Measurements from ENCODE around the gene ACOT7.
"Not testable (repeated sequence)": the region's sequence is repeated elsewhere in the genome, so short reads cannot be mapped to it uniquely, and the experiment has no call there.

The ACOT7 gene

DNA sequence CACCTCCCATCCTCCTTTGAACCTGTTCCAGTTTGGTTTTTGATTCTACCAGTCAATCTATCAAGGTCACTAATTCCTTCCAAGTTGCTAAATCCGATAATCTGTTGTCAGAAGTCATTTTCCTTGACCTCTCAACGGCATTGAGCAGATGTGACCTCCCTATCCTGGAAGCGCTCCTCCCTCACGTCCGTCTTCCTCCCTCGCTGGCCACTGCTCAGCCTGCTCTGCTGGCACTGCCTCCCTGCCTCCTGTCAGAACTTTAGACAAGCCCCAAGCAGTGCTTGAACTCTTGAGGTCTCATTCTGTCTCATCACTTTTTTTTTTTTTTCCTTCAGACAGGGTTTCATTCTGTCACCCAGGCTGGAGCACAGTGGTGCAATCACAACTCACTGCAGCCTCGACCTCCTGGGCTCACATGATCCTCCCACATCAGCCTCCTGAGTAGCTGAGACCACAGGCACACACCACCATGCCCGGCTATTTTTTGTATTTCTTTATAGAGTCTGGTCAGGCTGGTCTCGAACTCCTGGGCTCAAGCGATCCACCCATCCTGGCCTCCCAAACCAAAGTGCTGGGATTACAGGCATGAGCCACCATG lies 4.4 kb upstream of the ACOT7 start:
- Histone ChIP-seq H3K4me3 (ENCODE audit: low read depth in 1 of 2, low read length in 2 of 2) (no peak overlapping the region), H3K27me3 (ENCODE audit: control insufficient read depth in 1 of 2, insufficient read depth in 2 of 2, low read length in 2 of 2) (no peaks in the 10 kb centered on the region), H3K4me1 (ENCODE audit: control insufficient read depth in 1 of 2, insufficient read depth in 2 of 2, low read length in 2 of 2) (peaks cover 5% of the 10 kb centered on the region in 2 donors), H3K27ac (ENCODE audit: low read depth, low read length) (no peak overlapping the region), H3K9me3 (ENCODE audit: control insufficient read depth in 1 of 2, low read length in 2 of 2) (no peaks in the 10 kb centered on the region), H3K36me3 (ENCODE audit: control insufficient read depth in 1 of 2, insufficient read depth in 2 of 2, low read length in 2 of 2) (no peaks in the 10 kb centered on the region), H3K9ac (ENCODE audit: low read depth in 1 of 2, low read length in 2 of 2) (no peak overlapping the region)

DNA sequence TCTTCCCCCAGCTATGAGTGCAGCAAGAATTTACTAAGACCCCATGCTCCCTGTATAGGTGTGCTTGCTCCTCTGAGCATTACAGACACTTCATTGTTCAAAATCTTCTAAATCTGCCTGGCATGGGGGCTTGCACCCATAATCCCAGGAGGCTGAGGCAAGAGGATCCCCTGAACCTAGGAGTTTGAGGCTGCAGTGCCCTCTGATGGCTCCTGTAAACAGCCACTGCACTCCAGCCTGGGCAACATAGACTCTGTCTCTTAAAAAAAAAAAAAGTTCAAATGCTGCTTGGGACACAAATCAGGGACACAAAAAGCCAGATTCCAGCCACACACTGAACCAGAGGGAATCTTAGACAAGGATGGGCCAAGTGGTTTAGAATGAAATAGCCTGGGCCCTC lies 3.4 kb upstream of the ACOT7 start:
- Histone ChIP-seq H3K36me3 (ENCODE audit: control insufficient read depth in 1 of 2, insufficient read depth in 2 of 2, low read length in 2 of 2) (no peaks in the 10 kb centered on the region), H3K4me1 (ENCODE audit: control insufficient read depth in 1 of 2, insufficient read depth in 2 of 2, low read length in 2 of 2) (peaks cover 11 to 12% of the 10 kb centered on the region in 2 donors), H3K9me3 (ENCODE audit: control insufficient read depth in 1 of 2, low read length in 2 of 2) (no peaks in the 10 kb centered on the region), H3K4me3 (ENCODE audit: low read depth in 1 of 2, low read length in 2 of 2) (no peak overlapping the region), H3K9ac (ENCODE audit: low read depth in 1 of 2, low read length in 2 of 2) (no peak overlapping the region), H3K27ac (ENCODE audit: low read depth, low read length) (no peak overlapping the region), H3K27me3 (ENCODE audit: control insufficient read depth in 1 of 2, insufficient read depth in 2 of 2, low read length in 2 of 2) (no peaks in the 10 kb centered on the region)

DNA sequence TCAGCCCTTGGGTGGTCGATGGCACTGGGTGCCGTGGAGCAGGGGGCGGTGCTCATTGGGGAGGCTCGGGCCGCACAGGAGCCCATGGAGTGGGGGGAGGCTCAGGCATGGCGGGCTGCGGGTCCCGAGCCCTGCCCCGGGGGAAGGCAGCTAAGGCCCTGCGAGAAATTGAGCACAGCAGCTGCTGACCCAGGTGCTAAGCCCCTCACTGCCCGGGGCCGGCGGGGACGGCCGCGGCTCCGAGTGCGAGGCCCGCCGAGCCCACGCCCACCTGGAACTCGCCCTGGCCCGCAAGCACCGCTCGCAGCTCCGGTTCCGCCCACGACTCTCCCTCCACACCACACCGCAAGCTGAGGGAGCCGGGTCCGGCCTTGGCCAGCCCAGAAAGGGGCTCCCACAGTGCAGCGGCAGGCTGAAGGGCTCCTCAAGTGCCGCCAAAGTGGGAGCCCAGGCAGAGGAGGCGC lies 2.2 kb upstream of the ACOT7 start:
- H3K4me3 ChIP-seq (ENCODE audit: low read depth in 1 of 2, low read length in 2 of 2); H3K27ac ChIP-seq (ENCODE audit: low read depth, low read length); H3K9ac ChIP-seq (ENCODE audit: low read depth in 1 of 2, low read length in 2 of 2); H3K36me3 ChIP-seq (ENCODE audit: control insufficient read depth in 1 of 2, insufficient read depth in 2 of 2, low read length in 2 of 2); H3K27me3 ChIP-seq (ENCODE audit: control insufficient read depth in 1 of 2, insufficient read depth in 2 of 2, low read length in 2 of 2); H3K9me3 ChIP-seq (ENCODE audit: control insufficient read depth in 1 of 2, low read length in 2 of 2): not testable (repeated sequence)
- peaks cover 14 to 18% of the 10 kb centered on the region in 2 donors for H3K4me1 ChIP-seq (ENCODE audit: control insufficient read depth in 1 of 2, insufficient read depth in 2 of 2, low read length in 2 of 2)

DNA sequence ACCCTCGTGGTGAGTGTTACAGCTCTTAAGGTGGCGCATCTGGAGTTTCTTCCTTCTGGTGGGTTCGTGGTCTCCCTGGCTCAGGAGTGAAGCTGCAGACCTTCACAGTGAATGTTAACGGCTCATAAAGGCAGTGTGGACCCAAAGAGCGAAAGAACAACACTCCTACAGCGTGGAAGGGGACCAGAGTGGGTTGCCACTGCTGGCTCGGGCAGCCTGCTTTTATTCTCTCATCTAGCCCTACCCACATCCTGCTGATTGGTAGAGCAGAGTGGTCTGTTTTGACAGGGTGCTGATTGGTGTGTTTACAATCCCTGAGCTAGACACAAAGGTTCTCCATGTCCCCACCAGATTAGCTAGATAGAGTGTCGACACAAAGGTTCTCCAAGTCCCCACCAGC lies 1.6 kb upstream of the ACOT7 start:
- not testable (repeated sequence) for H3K27ac ChIP-seq (ENCODE audit: low read depth, low read length)

DNA sequence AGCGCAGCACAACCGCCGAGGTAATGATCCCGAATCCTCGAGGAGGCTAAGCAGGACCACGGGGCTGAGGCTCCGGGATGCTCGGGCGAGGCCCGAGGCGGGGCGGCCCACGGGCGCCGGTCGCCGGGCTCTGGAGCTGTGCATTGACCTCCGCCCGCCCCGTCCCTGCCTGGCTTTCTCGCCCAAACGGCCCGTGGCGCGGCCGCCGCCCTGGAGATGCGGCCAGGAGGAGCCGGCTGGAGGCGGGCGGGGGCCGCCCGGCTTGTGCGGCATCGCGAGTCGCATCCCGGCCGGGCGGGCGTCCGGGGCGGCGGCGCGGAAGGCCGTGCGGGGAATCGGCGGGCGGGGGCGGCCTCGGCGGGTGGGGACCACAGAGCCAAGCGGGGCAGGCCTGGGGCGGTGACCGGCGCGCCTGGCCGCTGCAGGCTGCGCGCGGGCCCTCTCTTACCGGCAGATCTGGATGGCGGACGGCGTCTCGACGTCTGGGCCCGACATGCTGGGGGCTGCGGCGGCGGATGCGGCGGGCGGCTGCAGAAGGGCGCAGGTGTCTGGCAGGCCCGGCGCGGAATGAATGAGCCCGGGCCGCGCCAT lies 663 bp downstream of the ACOT7 start:
- H3K27me3 ChIP-seq (ENCODE audit: control insufficient read depth in 1 of 2, insufficient read depth in 2 of 2, low read length in 2 of 2): no peaks in the 10 kb centered on the region
- H3K9ac ChIP-seq (ENCODE audit: low read depth in 1 of 2, low read length in 2 of 2): peak overlapping the region; percentile 49 to 60
- H3K27ac ChIP-seq (ENCODE audit: low read depth, low read length): peak overlapping the region; percentile 100
- peak overlapping the region; percentile 57 to 67 for H3K4me3 ChIP-seq (ENCODE audit: low read depth in 1 of 2, low read length in 2 of 2)
- no peaks in the 10 kb centered on the region for H3K36me3 ChIP-seq (ENCODE audit: control insufficient read depth in 1 of 2, insufficient read depth in 2 of 2, low read length in 2 of 2)
- H3K9me3 ChIP-seq (ENCODE audit: control insufficient read depth in 1 of 2, low read length in 2 of 2): no peaks in the 10 kb centered on the region
- peaks cover 14 to 18% of the 10 kb centered on the region in 2 donors for H3K4me1 ChIP-seq (ENCODE audit: control insufficient read depth in 1 of 2, insufficient read depth in 2 of 2, low read length in 2 of 2)

More for the DNA sequence above, 1.6 kb upstream of the ACOT7 start:
- H3K4me3 ChIP-seq (ENCODE audit: low read depth in 1 of 2, low read length in 2 of 2); H3K36me3 ChIP-seq (ENCODE audit: control insufficient read depth in 1 of 2, insufficient read depth in 2 of 2, low read length in 2 of 2); H3K9me3 ChIP-seq (ENCODE audit: control insufficient read depth in 1 of 2, low read length in 2 of 2); H3K27me3 ChIP-seq (ENCODE audit: control insufficient read depth in 1 of 2, insufficient read depth in 2 of 2, low read length in 2 of 2); H3K9ac ChIP-seq (ENCODE audit: low read depth in 1 of 2, low read length in 2 of 2): not testable (repeated sequence)
- H3K4me1 ChIP-seq (ENCODE audit: control insufficient read depth in 1 of 2, insufficient read depth in 2 of 2, low read length in 2 of 2): peaks cover 14 to 18% of the 10 kb centered on the region in 2 donors

DNA sequence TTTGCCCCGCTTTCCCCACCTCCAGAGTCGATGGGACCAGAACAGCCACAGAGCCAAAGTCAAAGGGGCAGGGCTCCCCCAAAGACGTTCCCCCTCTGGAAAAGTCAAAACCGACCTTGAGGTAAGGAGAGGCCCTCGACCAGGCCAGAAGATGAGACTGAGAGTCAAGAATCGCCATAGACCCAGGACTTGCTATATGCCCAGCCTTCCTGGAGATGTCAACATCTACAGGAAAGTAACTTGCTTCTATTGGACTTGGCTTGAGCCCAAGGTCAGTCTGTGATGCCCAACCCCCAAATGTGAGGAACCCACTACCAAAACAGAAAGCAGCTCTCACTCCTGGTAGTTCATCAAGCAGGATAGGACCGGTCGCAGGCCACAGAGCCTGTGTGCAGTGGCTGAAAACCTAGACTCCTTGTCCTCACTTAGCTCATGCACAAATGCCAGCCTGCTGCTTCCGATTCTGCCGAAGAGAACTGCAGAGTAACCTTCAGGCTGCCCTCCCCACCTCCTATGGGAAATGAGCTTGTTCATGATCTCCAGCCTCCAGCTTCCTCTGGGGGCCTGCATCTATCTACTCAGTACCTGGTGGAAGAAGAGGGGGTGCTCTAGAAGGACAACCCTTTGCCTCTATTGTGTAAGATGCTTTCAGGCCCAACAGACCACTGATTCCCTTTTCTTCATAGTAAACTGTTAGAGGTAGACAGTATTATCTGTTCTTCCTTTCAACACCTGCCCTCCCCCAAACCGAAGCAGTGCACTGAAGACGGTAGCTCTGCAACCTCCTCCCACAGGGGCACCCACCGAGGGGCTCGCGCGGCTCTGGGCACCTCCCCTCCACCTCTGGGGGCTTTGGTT lies 1.4 kb downstream of the ACOT7 start:
- no peaks in the 10 kb centered on the region for H3K9me3 ChIP-seq (ENCODE audit: control insufficient read depth in 1 of 2, low read length in 2 of 2)
- H3K27ac ChIP-seq (ENCODE audit: low read depth, low read length): no peak overlapping the region
- no peaks in the 10 kb centered on the region for H3K36me3 ChIP-seq (ENCODE audit: control insufficient read depth in 1 of 2, insufficient read depth in 2 of 2, low read length in 2 of 2)
- H3K4me1 ChIP-seq (ENCODE audit: control insufficient read depth in 1 of 2, insufficient read depth in 2 of 2, low read length in 2 of 2): peaks cover 14 to 18% of the 10 kb centered on the region in 2 donors
- H3K4me3 ChIP-seq (ENCODE audit: low read depth in 1 of 2, low read length in 2 of 2): peak overlapping the region; percentile 56 to 67
- H3K27me3 ChIP-seq (ENCODE audit: control insufficient read depth in 1 of 2, insufficient read depth in 2 of 2, low read length in 2 of 2): no peaks in the 10 kb centered on the region
- peak overlapping the region; percentile 49 to 60 for H3K9ac ChIP-seq (ENCODE audit: low read depth in 1 of 2, low read length in 2 of 2)

DNA sequence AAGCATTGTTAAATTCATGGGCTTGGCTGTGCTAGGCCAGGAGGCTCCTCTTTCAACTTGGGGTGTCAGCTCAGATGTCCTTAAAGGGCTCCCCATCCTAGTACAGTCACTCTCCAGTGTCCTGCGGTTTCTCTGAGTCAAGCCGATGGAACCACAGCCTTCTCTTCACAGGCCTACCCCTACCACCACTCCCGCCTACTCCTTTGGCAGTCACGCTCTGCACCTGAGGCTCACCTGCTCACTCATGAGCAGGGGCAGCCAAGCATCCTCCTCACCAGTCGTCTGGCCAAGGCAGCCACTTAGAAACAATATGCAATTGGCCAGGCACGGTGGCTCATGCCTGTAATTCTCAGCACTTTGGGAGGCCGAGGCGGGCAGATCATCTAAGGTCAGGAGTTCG lies 3.6 kb downstream of the ACOT7 start:
- Histone ChIP-seq H3K4me3 (ENCODE audit: low read depth in 1 of 2, low read length in 2 of 2) (no peak overlapping the region), H3K4me1 (ENCODE audit: control insufficient read depth in 1 of 2, insufficient read depth in 2 of 2, low read length in 2 of 2) (peaks cover 14 to 18% of the 10 kb centered on the region in 2 donors), H3K9ac (ENCODE audit: low read depth in 1 of 2, low read length in 2 of 2) (no peak overlapping the region)

DNA sequence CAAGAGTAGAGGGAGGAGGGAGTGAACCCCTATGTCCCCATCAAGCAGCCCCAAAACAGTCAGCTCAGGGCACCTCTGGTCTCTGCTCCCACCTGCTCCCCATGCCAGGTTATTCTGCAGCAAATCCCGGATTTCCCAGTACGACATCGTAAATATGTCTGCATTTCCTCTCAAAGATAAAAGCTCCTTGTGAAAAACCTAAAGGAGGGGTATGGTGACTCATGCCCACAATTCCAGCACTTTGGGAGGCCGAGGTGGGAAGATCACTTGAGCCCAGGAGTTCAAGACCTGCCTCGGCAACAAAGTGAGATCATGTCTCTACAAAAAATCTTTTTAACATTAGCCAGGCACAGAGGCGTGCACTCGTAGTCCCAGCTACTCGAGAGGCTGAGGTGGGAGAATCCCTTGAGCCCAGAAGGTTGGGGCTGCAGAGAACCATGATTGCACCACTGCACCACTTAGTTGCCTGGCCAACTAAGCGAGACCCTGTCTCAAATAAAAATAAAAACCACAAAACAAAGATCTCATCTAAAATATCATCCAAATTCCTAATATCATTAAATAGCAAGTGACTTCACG lies 7.1 kb downstream of the ACOT7 start:
- Histone ChIP-seq H3K27ac (ENCODE audit: low read depth, low read length) (no peak overlapping the region), H3K9ac (ENCODE audit: low read depth in 1 of 2, low read length in 2 of 2) (no peak overlapping the region), H3K4me1 (ENCODE audit: control insufficient read depth in 1 of 2, insufficient read depth in 2 of 2, low read length in 2 of 2) (peaks cover 0 to under 1% of the 10 kb centered on the region in 2 donors), H3K4me3 (ENCODE audit: low read depth in 1 of 2, low read length in 2 of 2) (no peak overlapping the region), H3K9me3 (ENCODE audit: control insufficient read depth in 1 of 2, low read length in 2 of 2) (no peaks in the 10 kb centered on the region), H3K36me3 (ENCODE audit: control insufficient read depth in 1 of 2, insufficient read depth in 2 of 2, low read length in 2 of 2) (no peaks in the 10 kb centered on the region), H3K27me3 (ENCODE audit: control insufficient read depth in 1 of 2, insufficient read depth in 2 of 2, low read length in 2 of 2) (no peaks in the 10 kb centered on the region)

More for the DNA sequence above, 3.6 kb downstream of the ACOT7 start:
- Histone ChIP-seq H3K27ac (ENCODE audit: low read depth, low read length) (no peak overlapping the region), H3K36me3 (ENCODE audit: control insufficient read depth in 1 of 2, insufficient read depth in 2 of 2, low read length in 2 of 2) (no peaks in the 10 kb centered on the region), H3K27me3 (ENCODE audit: control insufficient read depth in 1 of 2, insufficient read depth in 2 of 2, low read length in 2 of 2) (no peaks in the 10 kb centered on the region), H3K9me3 (ENCODE audit: control insufficient read depth in 1 of 2, low read length in 2 of 2) (no peaks in the 10 kb centered on the region)

DNA sequence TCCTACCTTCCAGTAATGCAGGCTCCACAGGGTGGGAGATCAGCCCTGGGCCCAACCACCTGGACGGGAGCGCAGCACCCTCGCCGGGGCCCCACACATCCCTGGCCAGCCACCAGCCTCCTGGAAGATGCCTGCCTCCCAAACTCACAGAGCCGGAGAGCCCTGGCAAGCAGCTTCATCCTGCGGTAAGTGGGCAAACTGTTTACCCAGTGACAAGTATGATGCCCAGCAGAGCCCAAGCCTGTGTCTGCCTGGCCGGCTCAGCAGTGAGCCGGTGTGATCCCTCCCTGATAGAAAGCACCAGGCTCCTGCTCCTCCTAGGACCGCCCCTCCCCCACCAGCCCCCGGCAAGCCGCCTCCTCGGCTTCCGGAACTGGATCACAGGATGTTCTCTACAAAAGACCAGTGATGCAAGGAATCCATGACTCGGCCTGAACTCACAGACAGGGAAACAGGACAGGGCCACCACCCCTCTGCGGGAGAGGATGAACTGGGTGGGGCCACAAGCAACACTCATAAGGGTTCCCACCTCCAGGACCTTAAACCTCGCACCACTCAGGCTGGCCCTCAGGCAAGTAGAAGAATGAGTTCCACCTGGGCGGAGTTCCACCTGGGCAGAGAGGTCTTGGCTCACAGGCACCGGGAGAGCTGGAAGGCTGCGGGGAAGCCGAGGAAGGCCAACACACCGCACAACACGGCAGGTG lies 7.9 kb downstream of the ACOT7 start:
- Histone ChIP-seq H3K9me3 (ENCODE audit: control insufficient read depth in 1 of 2, low read length in 2 of 2) (no peaks in the 10 kb centered on the region), H3K36me3 (ENCODE audit: control insufficient read depth in 1 of 2, insufficient read depth in 2 of 2, low read length in 2 of 2) (no peaks in the 10 kb centered on the region), H3K9ac (ENCODE audit: low read depth in 1 of 2, low read length in 2 of 2) (no peak overlapping the region), H3K4me1 (ENCODE audit: control insufficient read depth in 1 of 2, insufficient read depth in 2 of 2, low read length in 2 of 2) (no peaks in the 10 kb centered on the region), H3K27me3 (ENCODE audit: control insufficient read depth in 1 of 2, insufficient read depth in 2 of 2, low read length in 2 of 2) (no peaks in the 10 kb centered on the region), H3K4me3 (ENCODE audit: low read depth in 1 of 2, low read length in 2 of 2) (no peak overlapping the region), H3K27ac (ENCODE audit: low read depth, low read length) (no peak overlapping the region)

Measured in duodenal mucosa (tissue), 2 donors.